GM18526 (cell line): ENCODE results near the gene TMEM185B.

Source experiments
- POLR2A ChIP-seq: IDR thresholded peaks from 3 replicates; pipeline ENCODE4 v1.6.1; 2011; ENCODE audit not compliant: insufficient read length; ENCODE audit errors: extremely low read depth

TMEM185B gene

GRCh38 chr2:120255071-120255470 lies 31.9 kb upstream of the TMEM185B start:
- no peak for TF ChIP-seq POLR2A

- TF ChIP-seq POLR2A = no peak
Measured at GRCh38 chr2:120254178-120254577, 31.0 kb upstream of the TMEM185B start.

- no peak for TF ChIP-seq POLR2A
Measured at GRCh38 chr2:120253021-120253882, 30.1 kb upstream of the TMEM185B start.

GRCh38 chr2:120252225-120253020 lies 29.2 kb upstream of the TMEM185B start, which contains the start of gene RALB:
TSS of gene RALB (plus strand) at chr2:120252852. CDS start at chr2:120278665, 25,813 bp downstream.
- TF ChIP-seq POLR2A = peak; percentile 78

- TF ChIP-seq POLR2A = no peak
Measured at GRCh38 chr2:120251880-120252224, 28.7 kb upstream of the TMEM185B start.

GRCh38 chr2:120251078-120251477 lies 27.9 kb upstream of the TMEM185B start:
- TF ChIP-seq POLR2A = no peak

- no peak for TF ChIP-seq POLR2A
Measured at GRCh38 chr2:120250640-120251039, 27.4 kb upstream of the TMEM185B start.

GRCh38 chr2:120247851-120248250 lies 24.7 kb upstream of the TMEM185B start:
- no peak for TF ChIP-seq POLR2A

- TF ChIP-seq POLR2A = no peak
Measured at GRCh38 chr2:120246546-120247300, 23.5 kb upstream of the TMEM185B start.

GRCh38 chr2:120245520-120246332 lies 22.5 kb upstream of the TMEM185B start:
- TF ChIP-seq POLR2A = no peak

- TF ChIP-seq POLR2A = no peak
Measured at GRCh38 chr2:120244656-120245519, 21.7 kb upstream of the TMEM185B start.

- no peak for TF ChIP-seq POLR2A
Measured at GRCh38 chr2:120243875-120244553, 20.8 kb upstream of the TMEM185B start.

- TF ChIP-seq POLR2A = no peak
Measured at GRCh38 chr2:120243211-120243610, 20.0 kb upstream of the TMEM185B start.
